Activated naive CD4-positive, alpha-beta T cell treated with anti-CD3 and anti-CD28 coated beads for 36 hours (primary cell): ENCODE measurements around the gene PLXNA4. TPM values are rescaled to one million over a fixed set of nuclear protein-coding genes. Genes with fewer than 3 reads are reported as not detected.

Source experiments
- CTCF ChIA-PET: fragments of 350-600 bp; sonication (Branson Sonifier 250); formaldehyde crosslinking; loops from one replicate; lab custom pipeline; 2021; ENCODE audit warnings: antibody characterized with exemption; lab: Charles Lee
- DNase-seq: peaks from one replicate; pipeline ENCODE4 v3.0.0-alpha.2; 2020
- H3K27ac Mint-ChIP-seq: one replicate; pipeline ENCODE4 v1.8.0; 2021; ENCODE audit warnings: mild to moderate bottlenecking, mixed read lengths
- H3K27me3 Mint-ChIP-seq: one replicate; pipeline ENCODE4 v1.8.0; 2021; ENCODE audit warnings: low read depth, mixed read lengths
- H3K36me3 Mint-ChIP-seq: one replicate; pipeline ENCODE4 v1.8.0; 2021; ENCODE audit warnings: low read depth, mixed read lengths
- H3K4me1 Mint-ChIP-seq: one replicate; pipeline ENCODE4 v1.8.0; 2021; ENCODE audit warnings: low read depth, mixed read lengths
- H3K4me3 Mint-ChIP-seq: one replicate; pipeline ENCODE4 v1.8.0; 2021; ENCODE audit warnings: mild to moderate bottlenecking, moderate library complexity, mixed read lengths
- H3K9me3 Mint-ChIP-seq: one replicate; pipeline ENCODE4 v1.8.0; 2021; ENCODE audit warnings: mixed read lengths
- intact Hi-C: fragments of 100-400 bp; cut with micrococcal nuclease; formaldehyde crosslinking; loops from one replicate; pipeline ENCODE4 v1.15.1; 2023
- total RNA-seq, 2 experiments: library from RNA; stranded (reverse); gene quantifications; one replicate each; pipeline ENCODE4 v1.2.3, GENCODE V29; 2021

PLXNA4 gene
- total RNA-seq, 2 experiments from 2014 or later = 0.02 to 0.05 TPM

DNA sequence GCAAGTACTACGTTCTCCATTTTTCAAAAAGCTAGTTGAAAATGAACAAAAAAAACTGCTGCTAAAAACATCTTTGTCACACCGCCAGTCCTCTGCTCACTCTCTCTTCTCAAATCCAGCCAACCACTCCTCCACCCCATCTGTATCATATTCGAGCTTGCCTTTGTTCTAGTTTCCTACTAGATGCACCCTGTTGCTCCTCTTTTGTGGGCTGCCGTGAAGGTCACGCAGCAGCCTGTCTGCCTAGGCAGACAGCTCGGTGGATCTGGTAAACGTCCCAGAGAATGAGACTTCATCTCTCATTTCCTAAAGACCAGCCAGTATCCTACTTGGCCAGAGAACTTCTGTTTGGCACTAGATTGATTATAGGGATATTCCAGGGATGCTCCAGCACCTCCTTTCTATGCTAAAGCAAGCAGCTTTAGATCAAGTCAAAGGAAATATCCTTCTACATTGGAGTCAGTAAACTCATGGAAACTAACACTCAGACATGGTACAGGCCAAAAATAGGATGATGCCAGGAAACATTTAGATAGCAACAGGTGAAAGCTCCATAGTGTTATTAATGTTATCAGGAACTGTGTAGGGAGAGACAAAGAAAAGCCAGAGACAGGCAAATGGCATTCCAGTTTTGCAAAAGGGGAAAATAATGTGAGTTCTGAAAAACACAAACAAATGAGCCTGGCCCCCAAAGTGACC, 8.7 kb upstream of the PLXNA4 start:
- intact Hi-C loops = loop anchor here (5.0 kb wide), 1 partner anchor 847 kb away; no protein-coding TSS in a partner anchor
- Mint-ChIP-seq H3K4me1 (no peaks in the 10 kb centered on the region), H3K36me3 (no peaks in the 10 kb centered on the region), H3K9me3 (no peaks in the 10 kb centered on the region), H3K27ac (no peak overlapping the region), H3K4me3 (no peak overlapping the region), H3K27me3 (peaks cover 4% of the 10 kb centered on the region)
- no peak for DNase-seq
- CTCF ChIA-PET = interaction anchor here (0.8 to 2.7 kb wide), 3 partner anchors 191 to 327 kb away, joined by 4 to 11 read pairs (median 5); no protein-coding TSS in a partner anchor

DNA sequence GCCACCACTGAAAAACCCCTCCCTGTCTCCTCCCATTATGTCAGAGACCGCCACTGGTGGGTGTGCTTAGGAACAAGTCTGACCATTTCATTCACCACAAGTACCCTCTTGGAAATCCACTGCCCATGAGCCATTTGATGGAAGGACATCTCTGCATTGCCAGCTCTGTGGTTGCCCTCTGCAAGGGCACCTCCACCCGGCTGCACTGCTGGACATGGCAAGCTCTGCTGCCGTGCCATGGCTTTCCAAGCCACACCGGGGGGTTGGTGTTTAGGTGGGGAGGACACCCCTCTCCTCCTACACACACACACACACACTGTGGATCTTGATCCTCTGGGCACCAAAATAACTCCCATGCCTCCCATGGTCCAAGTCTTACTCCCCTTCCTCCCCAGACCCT, 5.2 kb upstream of the PLXNA4 start:
- H3K36me3 Mint-ChIP-seq = no peaks in the 10 kb centered on the region
- no peaks in the 10 kb centered on the region for H3K9me3 Mint-ChIP-seq
- intact Hi-C loops = loop anchor here (2.0 to 5.0 kb wide), 3 partner anchors 723 to 891 kb away; no protein-coding TSS in a partner anchor
- CTCF ChIA-PET = interaction anchor here (0.6 to 3.3 kb wide), 20 partner anchors 8 to 892 kb away, joined by 3 to 69 read pairs (median 5); no protein-coding TSS in a partner anchor
- peaks cover 26% of the 10 kb centered on the region for H3K27me3 Mint-ChIP-seq
- no peak overlapping the region for H3K27ac Mint-ChIP-seq
- no peak overlapping the region for H3K4me3 Mint-ChIP-seq
- no peaks in the 10 kb centered on the region for H3K4me1 Mint-ChIP-seq
- no peak for DNase-seq

DNA sequence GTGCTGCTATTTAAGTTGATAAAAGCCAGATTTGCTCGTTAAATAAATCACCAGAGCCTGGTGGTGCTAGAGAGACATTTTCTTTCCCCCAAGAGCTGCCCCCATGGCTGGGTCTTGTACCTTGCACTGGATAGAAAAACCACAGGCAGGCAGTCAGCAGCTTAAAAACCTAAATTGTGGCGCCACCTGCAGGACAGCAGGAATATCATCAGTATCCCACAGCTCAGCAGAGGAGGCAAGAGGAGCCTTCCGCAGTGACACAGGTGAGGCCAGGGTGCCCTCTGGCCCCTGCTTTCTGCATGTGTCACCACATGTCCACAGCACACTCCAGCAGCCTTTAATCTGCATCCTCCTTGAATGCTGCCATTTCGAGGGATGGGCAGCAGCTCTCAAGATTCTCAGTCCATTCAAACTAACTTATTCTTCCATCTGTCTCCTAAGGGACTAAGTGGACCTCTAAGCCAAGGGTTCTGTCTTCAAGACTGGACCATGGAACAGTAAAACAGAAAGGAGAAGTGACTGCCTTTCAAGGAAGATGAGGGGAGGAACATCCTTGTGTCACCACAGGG, 4.5 kb upstream of the PLXNA4 start:
- no peak overlapping the region for H3K27ac Mint-ChIP-seq
- H3K27me3 Mint-ChIP-seq = peaks cover 28% of the 10 kb centered on the region
- H3K4me1 Mint-ChIP-seq = no peaks in the 10 kb centered on the region

GRCh38 chr7:132580277-132580676, 4.0 kb upstream of the PLXNA4 start:
- Mint-ChIP-seq H3K9me3 (no peaks in the 10 kb centered on the region), H3K27me3 (peaks cover 32% of the 10 kb centered on the region), H3K4me3 (no peak overlapping the region), H3K4me1 (no peaks in the 10 kb centered on the region), H3K27ac (no peak overlapping the region), H3K36me3 (no peaks in the 10 kb centered on the region)
- intact Hi-C loops = loop anchor here (1.0 to 5.0 kb wide), 6 partner anchors 186 to 889 kb away; no protein-coding TSS in a partner anchor
- DNase-seq = no peak
- CTCF ChIA-PET = interaction anchor here (0.5 to 3.3 kb wide), 38 partner anchors 9 to 891 kb away, joined by 3 to 69 read pairs (median 4); no protein-coding TSS in a partner anchor

More for the DNA sequence above, 4.5 kb upstream of the PLXNA4 start:
- Mint-ChIP-seq H3K4me3 (no peak overlapping the region), H3K36me3 (no peaks in the 10 kb centered on the region), H3K9me3 (no peaks in the 10 kb centered on the region)
- peak; percentile 84 for DNase-seq
- intact Hi-C loops = loop anchor here (1.0 to 5.0 kb wide), 6 partner anchors 186 to 890 kb away; no protein-coding TSS in a partner anchor
- CTCF ChIA-PET = interaction anchor here (0.5 to 3.3 kb wide), 39 partner anchors 9 to 891 kb away, joined by 3 to 69 read pairs (median 4); no protein-coding TSS in a partner anchor

- intact Hi-C loops = loop anchor here (5.0 kb wide), 1 partner anchor 92 kb away; no protein-coding TSS in a partner anchor
- CTCF ChIA-PET = interaction anchor here (0.6 to 3.3 kb wide), 9 partner anchors 10 to 650 kb away, joined by 3 to 69 read pairs (median 6); no protein-coding TSS in a partner anchor
- Mint-ChIP-seq H3K27ac (no peak overlapping the region), H3K36me3 (no peaks in the 10 kb centered on the region), H3K4me3 (no peak overlapping the region), H3K27me3 (peaks cover 36% of the 10 kb centered on the region), H3K9me3 (no peaks in the 10 kb centered on the region), H3K4me1 (no peaks in the 10 kb centered on the region)
- DNase-seq = no peak
Measured at GRCh38 chr7:132579260-132579899, 3.1 kb upstream of the PLXNA4 start.

DNA sequence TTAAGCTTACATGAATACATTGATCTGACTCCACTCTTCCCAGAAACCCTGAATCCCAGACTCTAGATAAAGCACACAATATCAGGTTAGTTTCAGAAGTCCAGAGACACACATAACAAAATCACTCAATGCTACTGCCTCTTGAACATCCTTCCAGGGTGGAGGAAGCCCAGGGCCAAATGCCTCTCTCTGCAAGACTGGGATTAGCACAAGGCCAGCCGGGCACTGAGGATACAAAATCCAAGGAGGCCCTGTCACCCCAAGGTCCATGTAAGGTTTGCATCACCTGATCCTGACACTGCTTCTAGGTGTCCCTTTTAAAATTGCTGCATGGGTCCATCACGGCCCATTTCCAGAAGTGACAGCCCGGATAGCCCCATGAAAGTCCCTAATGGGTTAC, 2.6 kb upstream of the PLXNA4 start:
- peaks cover 40% of the 10 kb centered on the region for H3K27me3 Mint-ChIP-seq
- DNase-seq = no peak
- no peak overlapping the region for H3K27ac Mint-ChIP-seq
- intact Hi-C loops = loop anchor here (5.0 kb wide), 1 partner anchor 92 kb away; no protein-coding TSS in a partner anchor
- CTCF ChIA-PET = interaction anchor here (1.7 to 3.3 kb wide), 4 partner anchors 9 to 308 kb away, joined by 3 to 69 read pairs (median 25); no protein-coding TSS in a partner anchor
- no peaks in the 10 kb centered on the region for H3K36me3 Mint-ChIP-seq
- no peaks in the 10 kb centered on the region for H3K9me3 Mint-ChIP-seq
- peaks cover 3% of the 10 kb centered on the region for H3K4me1 Mint-ChIP-seq
- H3K4me3 Mint-ChIP-seq = no peak overlapping the region

DNA sequence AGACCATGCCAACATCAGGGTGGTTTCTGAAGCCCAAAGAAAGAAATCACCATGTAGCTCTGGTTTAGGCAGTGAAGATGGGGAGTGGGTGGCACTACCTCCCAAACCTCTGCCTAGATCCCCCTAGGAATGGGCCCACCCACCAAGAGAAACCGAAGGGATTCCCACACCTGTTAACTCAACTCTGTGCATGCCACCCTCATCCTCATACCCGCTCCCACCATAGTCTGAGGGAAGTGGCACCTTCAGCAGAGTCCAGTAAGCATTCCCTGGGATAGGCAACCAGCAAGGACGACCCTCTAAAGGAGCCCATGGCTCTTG, 1.7 kb upstream of the PLXNA4 start:
- intact Hi-C loops = loop anchor here (5.0 kb wide), 1 partner anchor 91 kb away; no protein-coding TSS in a partner anchor
- Mint-ChIP-seq H3K27me3 (peaks cover 49% of the 10 kb centered on the region), H3K36me3 (no peaks in the 10 kb centered on the region), H3K4me3 (peak overlapping the region; percentile 47), H3K9me3 (no peaks in the 10 kb centered on the region), H3K27ac (no peak overlapping the region), H3K4me1 (peaks cover 9% of the 10 kb centered on the region)
- CTCF ChIA-PET = interaction anchor here (1.1 to 1.7 kb wide), 4 partner anchors 8 to 308 kb away, joined by 3 to 6 read pairs (median 3); no protein-coding TSS in a partner anchor
- no peak for DNase-seq

- H3K9me3 Mint-ChIP-seq = no peaks in the 10 kb centered on the region
- CTCF ChIA-PET = interaction anchor here (1.1 to 1.7 kb wide), 4 partner anchors 9 to 307 kb away, joined by 3 to 6 read pairs (median 3); no protein-coding TSS in a partner anchor
- H3K4me3 Mint-ChIP-seq = peak overlapping the region; percentile 47
- intact Hi-C loops = loop anchor here (5.0 kb wide), 1 partner anchor 90 kb away; no protein-coding TSS in a partner anchor
- H3K4me1 Mint-ChIP-seq = peaks cover 9% of the 10 kb centered on the region
- peaks cover 54% of the 10 kb centered on the region for H3K27me3 Mint-ChIP-seq
- no peak overlapping the region for H3K27ac Mint-ChIP-seq
- no peaks in the 10 kb centered on the region for H3K36me3 Mint-ChIP-seq
- peak; percentile 28 for DNase-seq
Measured at GRCh38 chr7:132577206-132578049, 1.2 kb upstream of the PLXNA4 start.

- Mint-ChIP-seq H3K36me3 (no peaks in the 10 kb centered on the region), H3K27ac (no peak overlapping the region), H3K4me1 (peaks cover 9% of the 10 kb centered on the region), H3K4me3 (no peak overlapping the region), H3K9me3 (no peaks in the 10 kb centered on the region), H3K27me3 (peaks cover 59% of the 10 kb centered on the region)
- CTCF ChIA-PET = interaction anchor here (1.1 to 1.4 kb wide), 2 partner anchors 10 to 19 kb away, joined by 3 read pairs; no protein-coding TSS in a partner anchor
- no peak for DNase-seq
- intact Hi-C loops = loop anchor here (5.0 kb wide), 1 partner anchor 89 kb away; no protein-coding TSS in a partner anchor
Measured at GRCh38 chr7:132576721-132577085, 433 bp upstream of the PLXNA4 start.

GRCh38 chr7:132575419-132575981, 770 bp downstream of the PLXNA4 start:
- H3K9me3 Mint-ChIP-seq = no peaks in the 10 kb centered on the region
- peak overlapping the region; percentile 28 for H3K4me3 Mint-ChIP-seq
- no peak overlapping the region for H3K27ac Mint-ChIP-seq
- intact Hi-C loops = loop anchor here (1.0 to 5.0 kb wide), 2 partner anchors 88 to 181 kb away; no protein-coding TSS in a partner anchor
- H3K27me3 Mint-ChIP-seq = peaks cover 67% of the 10 kb centered on the region
- CTCF ChIA-PET = interaction anchor here (1.1 kb wide), 1 partner anchor 100 kb away, joined by 4 read pairs; no protein-coding TSS in a partner anchor
- no peaks in the 10 kb centered on the region for H3K36me3 Mint-ChIP-seq
- peak; percentile 21 for DNase-seq
- H3K4me1 Mint-ChIP-seq = peaks cover 9% of the 10 kb centered on the region

DNA sequence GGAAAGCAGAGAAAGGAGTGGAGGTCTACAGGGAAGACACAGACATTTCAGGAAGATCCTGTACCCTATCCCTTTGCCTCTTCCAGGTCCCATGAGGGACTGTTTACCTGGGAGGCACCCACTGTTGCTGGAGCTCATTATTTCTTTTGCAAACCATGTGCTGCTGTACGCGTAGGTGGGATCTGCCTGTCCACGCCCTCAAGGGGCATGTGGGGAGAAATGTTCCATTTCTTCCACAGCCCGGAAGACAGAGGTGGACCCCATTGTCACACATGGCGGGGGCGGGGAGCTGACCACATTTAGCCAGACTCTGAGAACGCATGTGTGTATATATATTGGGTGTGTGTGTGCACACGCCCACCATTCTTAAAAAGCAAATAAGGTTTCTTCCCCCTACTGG, 2.0 kb downstream of the PLXNA4 start:
- intact Hi-C loops = no loop called here
- Mint-ChIP-seq H3K4me3 (no peak overlapping the region), H3K36me3 (no peaks in the 10 kb centered on the region), H3K27ac (no peak overlapping the region), H3K4me1 (peaks cover 9% of the 10 kb centered on the region), H3K27me3 (peaks cover 67% of the 10 kb centered on the region), H3K9me3 (no peaks in the 10 kb centered on the region)
- DNase-seq = no peak
- CTCF ChIA-PET = interaction anchor here (0.5 kb wide), 1 partner anchor 49 kb away, joined by 3 read pairs; no protein-coding TSS in a partner anchor
